ENCODE results near the gene SHB. TPM values are rescaled to one million over a fixed set of nuclear protein-coding genes. Genes with fewer than 3 reads are reported as not detected.
"Not testable (repeated sequence)": the region's sequence is repeated elsewhere in the genome, so short reads cannot be mapped to it uniquely, and the experiment has no call there.

SHB gene
- total RNA-seq, 2 experiments from 2014 or later, result 1.1 to 1.2 TPM

DNA sequence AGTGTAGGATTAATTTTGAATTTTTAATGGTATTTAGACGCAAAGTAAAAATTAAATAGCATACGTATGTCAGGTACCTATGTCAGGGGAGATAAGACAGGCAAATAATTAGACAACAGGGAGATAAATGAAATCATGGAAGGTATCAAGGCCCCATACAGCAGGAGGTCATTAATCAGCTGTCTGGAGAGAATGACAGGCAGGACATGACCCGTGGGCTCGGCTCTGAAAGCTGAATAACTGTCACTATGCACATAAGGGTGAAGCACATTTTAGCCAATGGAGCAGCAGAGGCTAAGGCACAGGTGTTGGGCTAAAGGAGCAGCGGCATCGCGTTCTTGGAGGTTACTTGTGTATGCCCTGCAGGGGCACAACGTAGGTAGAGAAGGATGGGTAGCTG, 177.0 kb downstream of the SHB start:
- H3K36me3 Mint-ChIP-seq (ENCODE audit: low read depth), result peaks cover 88% of the 10 kb centered on the region
- Histone ChIP-seq H3K9me3 (ENCODE audit: control insufficient read depth in 1 of 2, insufficient read depth in 1 of 2, low read length in 2 of 2) (no peaks in the 10 kb centered on the region), H3K4me3 (ENCODE audit: low read length) (no peak overlapping the region), H3K36me3 (ENCODE audit: insufficient read depth, low read length) (peaks cover 50% of the 10 kb centered on the region), H3K27ac (ENCODE audit: low read depth in 1 of 2, low read length in 2 of 2) (no peak overlapping the region), H3K27me3 (ENCODE audit: control insufficient read depth in 1 of 2, insufficient read depth in 2 of 2, low read length in 2 of 2) (no peaks in the 10 kb centered on the region), H3K4me1 (ENCODE audit: insufficient read depth, low read length) (no peaks in the 10 kb centered on the region)
- POLR2A ChIA-PET, result no interaction called here
- H3K27ac Mint-ChIP-seq, result no peak overlapping the region
- TF ChIP-seq, protein P1, sequence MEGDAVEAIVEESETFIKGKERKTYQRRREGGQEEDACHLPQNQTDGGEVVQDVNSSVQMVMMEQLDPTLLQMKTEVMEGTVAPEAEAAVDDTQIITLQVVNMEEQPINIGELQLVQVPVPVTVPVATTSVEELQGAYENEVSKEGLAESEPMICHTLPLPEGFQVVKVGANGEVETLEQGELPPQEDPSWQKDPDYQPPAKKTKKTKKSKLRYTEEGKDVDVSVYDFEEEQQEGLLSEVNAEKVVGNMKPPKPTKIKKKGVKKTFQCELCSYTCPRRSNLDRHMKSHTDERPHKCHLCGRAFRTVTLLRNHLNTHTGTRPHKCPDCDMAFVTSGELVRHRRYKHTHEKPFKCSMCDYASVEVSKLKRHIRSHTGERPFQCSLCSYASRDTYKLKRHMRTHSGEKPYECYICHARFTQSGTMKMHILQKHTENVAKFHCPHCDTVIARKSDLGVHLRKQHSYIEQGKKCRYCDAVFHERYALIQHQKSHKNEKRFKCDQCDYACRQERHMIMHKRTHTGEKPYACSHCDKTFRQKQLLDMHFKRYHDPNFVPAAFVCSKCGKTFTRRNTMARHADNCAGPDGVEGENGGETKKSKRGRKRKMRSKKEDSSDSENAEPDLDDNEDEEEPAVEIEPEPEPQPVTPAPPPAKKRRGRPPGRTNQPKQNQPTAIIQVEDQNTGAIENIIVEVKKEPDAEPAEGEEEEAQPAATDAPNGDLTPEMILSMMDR (IDR thresholded peaks at IDR 0.05), result no peak
- H3K4me3 Mint-ChIP-seq, result no peak overlapping the region
- DNase-seq, result no peak
- H3K9me3 Mint-ChIP-seq, result no peaks in the 10 kb centered on the region
- CTCF ChIA-PET, result no interaction called here
- intact Hi-C loops (cut with DNase I, micrococcal nuclease), result no loop called here
- H3K27me3 Mint-ChIP-seq, result no peaks in the 10 kb centered on the region
- no peaks in the 10 kb centered on the region for H3K4me1 Mint-ChIP-seq (ENCODE audit: low read depth)
- no peak for ATAC-seq (ENCODE audit: poor library complexity)

DNA sequence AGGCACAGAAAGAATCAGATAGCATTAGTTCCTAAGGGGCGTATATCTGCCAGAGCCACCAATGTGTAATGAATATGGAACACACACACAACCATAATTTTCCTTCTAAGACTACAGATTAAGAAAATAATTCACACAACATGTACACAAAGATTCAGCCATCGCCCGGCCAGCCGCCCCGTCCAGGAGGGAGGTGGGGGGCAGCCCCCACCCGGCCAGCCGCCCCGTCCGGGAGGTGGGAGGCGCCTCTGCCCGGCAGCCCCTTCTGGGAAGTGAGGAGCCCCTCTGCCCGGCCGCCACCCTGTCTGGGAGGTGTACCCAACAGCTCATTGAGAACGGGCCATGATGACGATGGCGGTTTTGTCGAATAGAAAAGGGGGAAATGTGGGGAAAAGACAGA, 178.0 kb downstream of the SHB start:
- H3K9me3 ChIP-seq (ENCODE audit: control insufficient read depth in 1 of 2, insufficient read depth in 1 of 2, low read length in 2 of 2); H3K27me3 ChIP-seq (ENCODE audit: control insufficient read depth in 1 of 2, insufficient read depth in 2 of 2, low read length in 2 of 2); H3K27ac Mint-ChIP-seq; CTCF ChIA-PET; H3K27me3 Mint-ChIP-seq; POLR2A ChIA-PET; DNase-seq; H3K27ac ChIP-seq (ENCODE audit: low read depth in 1 of 2, low read length in 2 of 2); H3K4me3 Mint-ChIP-seq; H3K4me3 ChIP-seq (ENCODE audit: low read length); H3K4me1 ChIP-seq (ENCODE audit: insufficient read depth, low read length); ATAC-seq (ENCODE audit: poor library complexity); H3K4me1 Mint-ChIP-seq (ENCODE audit: low read depth); H3K9me3 Mint-ChIP-seq; intact Hi-C loops (cut with DNase I, micrococcal nuclease): not testable (repeated sequence)
- peaks cover 79% of the 10 kb centered on the region for H3K36me3 Mint-ChIP-seq (ENCODE audit: low read depth)
- peaks cover 45% of the 10 kb centered on the region for H3K36me3 ChIP-seq (ENCODE audit: insufficient read depth, low read length)

DNA sequence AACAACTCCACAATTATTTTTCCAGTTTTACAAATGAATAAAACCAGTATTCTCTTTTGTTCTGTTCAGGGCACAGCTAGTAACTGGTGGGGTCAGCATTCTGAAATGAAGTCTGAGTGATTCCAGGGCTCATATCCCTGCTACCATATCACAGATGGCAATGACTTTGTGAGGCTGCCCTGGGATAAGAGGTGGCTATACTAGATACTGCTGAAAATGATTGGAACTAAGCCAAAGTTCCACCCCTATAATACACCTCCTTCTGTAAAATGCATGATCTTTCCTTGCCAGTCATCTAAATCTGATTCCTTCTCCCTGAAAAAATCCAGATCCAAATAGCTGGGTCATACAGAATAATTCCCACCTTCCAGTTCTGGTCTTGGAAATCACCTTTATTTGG, 179.5 kb downstream of the SHB start:
- intact Hi-C loops (cut with DNase I, micrococcal nuclease), result loop anchor here in 1 of 2 experiments (10.0 kb wide), 1 partner anchor 305 kb away; no protein-coding TSS in a partner anchor
- H3K4me3 ChIP-seq (ENCODE audit: low read length), result no peak overlapping the region
- ChIA-PET POLR2A (no interaction called here), CTCF (no interaction called here)
- Mint-ChIP-seq H3K4me3 (no peak overlapping the region), H3K4me1 (ENCODE audit: low read depth) (no peaks in the 10 kb centered on the region), H3K36me3 (ENCODE audit: low read depth) (peaks cover 72% of the 10 kb centered on the region), H3K9me3 (no peaks in the 10 kb centered on the region), H3K27me3 (no peaks in the 10 kb centered on the region), H3K27ac (no peak overlapping the region)
- no peaks in the 10 kb centered on the region for H3K4me1 ChIP-seq (ENCODE audit: insufficient read depth, low read length)
- DNase-seq (no peak), ATAC-seq (ENCODE audit: poor library complexity) (no peak)
- H3K27me3 ChIP-seq (ENCODE audit: control insufficient read depth in 1 of 2, insufficient read depth in 2 of 2, low read length in 2 of 2), result no peaks in the 10 kb centered on the region
- TF ChIP-seq, protein P1 (IDR thresholded peaks at IDR 0.05), result no peak
- no peaks in the 10 kb centered on the region for H3K9me3 ChIP-seq (ENCODE audit: control insufficient read depth in 1 of 2, insufficient read depth in 1 of 2, low read length in 2 of 2)
- peaks cover 40% of the 10 kb centered on the region for H3K36me3 ChIP-seq (ENCODE audit: insufficient read depth, low read length)
- H3K27ac ChIP-seq (ENCODE audit: low read depth in 1 of 2, low read length in 2 of 2), result no peak overlapping the region

DNA sequence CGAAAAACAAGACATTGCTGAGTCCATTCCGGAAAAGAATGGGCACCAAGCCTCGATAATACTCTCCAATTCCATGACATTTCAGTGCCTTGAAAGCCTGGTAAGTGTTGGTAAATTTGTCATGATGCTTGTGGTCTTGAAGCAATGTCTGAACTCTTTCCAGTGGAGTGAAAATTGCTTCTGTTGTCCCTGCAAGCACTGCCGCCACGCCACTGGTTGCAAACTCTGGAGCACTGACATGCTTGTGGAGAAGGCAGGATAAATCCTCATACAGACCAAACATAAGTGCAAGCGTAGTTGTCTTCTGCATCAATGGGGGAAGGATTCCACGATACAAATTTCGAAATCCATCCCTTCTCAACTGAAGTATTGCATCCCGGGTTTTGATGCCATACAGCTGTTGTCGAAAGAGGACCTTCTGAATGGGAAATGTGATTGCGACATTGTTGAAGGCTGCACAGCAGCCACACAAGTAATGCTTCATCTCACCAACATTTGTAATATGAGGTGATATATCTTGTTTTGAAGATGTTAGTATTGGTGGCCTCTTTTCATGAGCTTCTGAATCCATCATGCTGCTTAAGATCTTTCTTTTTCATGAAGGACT, 180.9 kb downstream of the SHB start:
- H3K9me3 ChIP-seq (ENCODE audit: control insufficient read depth in 1 of 2, insufficient read depth in 1 of 2, low read length in 2 of 2); H3K4me1 Mint-ChIP-seq (ENCODE audit: low read depth); CTCF ChIA-PET; DNase-seq; ATAC-seq (ENCODE audit: poor library complexity); H3K27ac Mint-ChIP-seq; H3K4me3 Mint-ChIP-seq; POLR2A ChIA-PET; H3K27ac ChIP-seq (ENCODE audit: low read depth in 1 of 2, low read length in 2 of 2); H3K27me3 Mint-ChIP-seq; H3K4me3 ChIP-seq (ENCODE audit: low read length); H3K27me3 ChIP-seq (ENCODE audit: control insufficient read depth in 1 of 2, insufficient read depth in 2 of 2, low read length in 2 of 2); H3K4me1 ChIP-seq (ENCODE audit: insufficient read depth, low read length); H3K9me3 Mint-ChIP-seq: not testable (repeated sequence)
- peaks cover 27% of the 10 kb centered on the region for H3K36me3 ChIP-seq (ENCODE audit: insufficient read depth, low read length)
- H3K36me3 Mint-ChIP-seq (ENCODE audit: low read depth), result peaks cover 59% of the 10 kb centered on the region
- intact Hi-C loops (cut with DNase I, micrococcal nuclease), result loop anchor here in 1 of 2 experiments (10.0 kb wide), 1 partner anchor 303 kb away; no protein-coding TSS in a partner anchor
